Gastroesophageal sphincter (tissue), 3 donors: ENCODE data around the gene KRTAP4-11.
"Not testable (repeated sequence)": the region's sequence is repeated elsewhere in the genome, so short reads cannot be mapped to it uniquely, and the experiment has no call there.

ENCODE experiments used
- EP300 ChIP-seq: sonication (generic); formaldehyde crosslinking; IDR thresholded peaks from one replicate; pipeline ENCODE4 v1.6.1; 2017; ENCODE audit warnings: antibody characterized with exemption, mild to moderate bottlenecking
- TF ChIP-seq, protein P1 (sequence below), 4 experiments: fragments of 200-600 bp in 2 of 4; fragments of 450-650 bp in 2 of 4; sonication (generic) in 1 of 4; IDR thresholded peaks; one replicate each; pipeline ENCODE4 v1.5.1; 2017 to 2019; ENCODE audit warnings: antibody characterized with exemption in 4 of 4, mild to moderate bottlenecking in 2 of 4, moderate library complexity in 2 of 4

DNA sequence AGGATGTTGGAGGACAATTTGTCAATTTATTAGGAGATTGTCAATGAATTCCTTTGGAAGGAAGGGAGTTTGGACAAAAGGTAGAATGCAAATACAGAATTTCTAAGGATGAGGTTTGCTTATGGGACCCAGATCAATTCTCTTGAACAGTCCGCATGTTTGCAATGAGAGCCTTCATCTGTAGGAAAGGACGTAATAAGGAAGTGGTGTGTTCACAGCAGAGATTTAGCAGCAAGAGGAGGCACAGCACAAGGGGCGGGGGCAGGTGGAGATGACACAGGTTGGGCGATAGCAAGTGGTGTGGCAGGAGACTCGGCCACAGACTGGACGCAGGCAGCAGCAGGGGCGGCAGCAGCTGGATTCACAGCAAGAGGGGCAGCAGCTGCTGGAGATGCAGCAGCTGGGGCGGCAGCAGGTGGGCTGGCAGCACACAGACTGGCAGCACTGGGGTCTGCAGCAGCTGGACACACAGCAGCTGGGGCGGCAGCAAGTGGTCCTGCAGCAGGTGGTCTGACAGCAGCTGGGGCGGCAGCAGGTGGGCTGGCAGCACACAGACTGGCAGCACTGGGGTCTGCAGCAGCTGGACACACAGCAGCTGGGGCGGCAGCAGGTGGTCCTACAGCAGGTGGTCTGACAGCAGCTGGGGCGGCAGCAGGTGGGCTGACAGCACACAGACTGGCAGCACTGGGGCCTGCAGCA lies 5.3 kb upstream of the KRTAP4-11 start:
- TF ChIP-seq EP300 = not testable (repeated sequence)
- TF ChIP-seq, protein P1, sequence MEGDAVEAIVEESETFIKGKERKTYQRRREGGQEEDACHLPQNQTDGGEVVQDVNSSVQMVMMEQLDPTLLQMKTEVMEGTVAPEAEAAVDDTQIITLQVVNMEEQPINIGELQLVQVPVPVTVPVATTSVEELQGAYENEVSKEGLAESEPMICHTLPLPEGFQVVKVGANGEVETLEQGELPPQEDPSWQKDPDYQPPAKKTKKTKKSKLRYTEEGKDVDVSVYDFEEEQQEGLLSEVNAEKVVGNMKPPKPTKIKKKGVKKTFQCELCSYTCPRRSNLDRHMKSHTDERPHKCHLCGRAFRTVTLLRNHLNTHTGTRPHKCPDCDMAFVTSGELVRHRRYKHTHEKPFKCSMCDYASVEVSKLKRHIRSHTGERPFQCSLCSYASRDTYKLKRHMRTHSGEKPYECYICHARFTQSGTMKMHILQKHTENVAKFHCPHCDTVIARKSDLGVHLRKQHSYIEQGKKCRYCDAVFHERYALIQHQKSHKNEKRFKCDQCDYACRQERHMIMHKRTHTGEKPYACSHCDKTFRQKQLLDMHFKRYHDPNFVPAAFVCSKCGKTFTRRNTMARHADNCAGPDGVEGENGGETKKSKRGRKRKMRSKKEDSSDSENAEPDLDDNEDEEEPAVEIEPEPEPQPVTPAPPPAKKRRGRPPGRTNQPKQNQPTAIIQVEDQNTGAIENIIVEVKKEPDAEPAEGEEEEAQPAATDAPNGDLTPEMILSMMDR (IDR thresholded peaks at IDR 0.05) = not testable (repeated sequence)
